Progenitor cell of endocrine pancreas (in vitro differentiated cells): ENCODE data around the gene TAPT1. TPM values are rescaled to one million over a fixed set of nuclear protein-coding genes. Genes with fewer than 3 reads are reported as not detected.

ENCODE experiments used
- DNase-seq: peaks from one replicate; pipeline ENCODE4 v3.0.0; 2021; ENCODE audit warnings: low spot score; ENCODE audit not compliant: unreplicated experiment
- H3K27ac Mint-ChIP-seq: 2 replicates; pipeline ENCODE4 v1.8.0; 2021; ENCODE audit warnings: mild to moderate bottlenecking, moderate library complexity, mixed read lengths
- H3K27me3 Mint-ChIP-seq: 2 replicates; pipeline ENCODE4 v1.8.0; 2021; ENCODE audit warnings: mixed read lengths
- H3K36me3 Mint-ChIP-seq: 2 replicates; pipeline ENCODE4 v1.8.0; 2022; ENCODE audit warnings: mixed read lengths; ENCODE audit not compliant: insufficient read depth
- H3K4me1 Mint-ChIP-seq: 2 replicates; pipeline ENCODE4 v1.8.0; 2021; ENCODE audit warnings: low read depth, mixed read lengths
- H3K4me3 Mint-ChIP-seq: 2 replicates; pipeline ENCODE4 v1.8.0; 2021; ENCODE audit warnings: low read depth, mild to moderate bottlenecking, moderate library complexity, mixed read lengths
- H3K9me3 Mint-ChIP-seq: 2 replicates; pipeline ENCODE4 v1.8.0; 2021; ENCODE audit warnings: low read depth, mixed read lengths
- total RNA-seq: library from RNA; stranded (reverse); gene quantifications from 2 replicates; pipeline ENCODE4 v1.2.1, GENCODE V29; 2021
- TF ChIP-seq, protein P1 (sequence below): fragments of 200-600 bp; sonication (generic); IDR thresholded peaks from one replicate; pipeline ENCODE4 v1.5.0; 2021; ENCODE audit warnings: antibody characterized with exemption, mild to moderate bottlenecking; ENCODE audit not compliant: unreplicated experiment

Gene TAPT1
- total RNA-seq, 1 donor from 2014 or later = 29.1 TPM

DNA sequence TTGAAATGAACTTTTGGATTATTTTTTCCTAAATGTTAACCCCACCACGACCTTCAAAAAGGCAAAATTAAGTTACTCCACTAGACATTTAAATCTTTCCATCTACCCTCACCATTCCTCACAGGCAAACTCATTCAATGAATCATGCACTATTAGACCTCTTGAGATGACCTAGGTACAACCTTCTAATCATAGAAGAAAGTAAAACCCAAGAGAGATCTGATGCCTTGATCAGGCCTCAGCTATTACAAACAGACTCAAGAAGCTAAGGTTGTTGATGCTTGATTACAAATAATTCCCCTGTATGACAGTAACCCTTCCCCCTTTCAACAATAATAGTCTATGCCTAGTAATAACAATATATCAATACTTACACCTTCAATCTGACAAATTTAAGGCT lies 18.9 kb downstream of the TAPT1 start:
- no peak overlapping the region for H3K4me3 Mint-ChIP-seq
- DNase-seq = no peak
- H3K27ac Mint-ChIP-seq = no peak overlapping the region
- TF ChIP-seq, protein P1, sequence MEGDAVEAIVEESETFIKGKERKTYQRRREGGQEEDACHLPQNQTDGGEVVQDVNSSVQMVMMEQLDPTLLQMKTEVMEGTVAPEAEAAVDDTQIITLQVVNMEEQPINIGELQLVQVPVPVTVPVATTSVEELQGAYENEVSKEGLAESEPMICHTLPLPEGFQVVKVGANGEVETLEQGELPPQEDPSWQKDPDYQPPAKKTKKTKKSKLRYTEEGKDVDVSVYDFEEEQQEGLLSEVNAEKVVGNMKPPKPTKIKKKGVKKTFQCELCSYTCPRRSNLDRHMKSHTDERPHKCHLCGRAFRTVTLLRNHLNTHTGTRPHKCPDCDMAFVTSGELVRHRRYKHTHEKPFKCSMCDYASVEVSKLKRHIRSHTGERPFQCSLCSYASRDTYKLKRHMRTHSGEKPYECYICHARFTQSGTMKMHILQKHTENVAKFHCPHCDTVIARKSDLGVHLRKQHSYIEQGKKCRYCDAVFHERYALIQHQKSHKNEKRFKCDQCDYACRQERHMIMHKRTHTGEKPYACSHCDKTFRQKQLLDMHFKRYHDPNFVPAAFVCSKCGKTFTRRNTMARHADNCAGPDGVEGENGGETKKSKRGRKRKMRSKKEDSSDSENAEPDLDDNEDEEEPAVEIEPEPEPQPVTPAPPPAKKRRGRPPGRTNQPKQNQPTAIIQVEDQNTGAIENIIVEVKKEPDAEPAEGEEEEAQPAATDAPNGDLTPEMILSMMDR = no peak
- H3K36me3 Mint-ChIP-seq = no peaks in the 10 kb centered on the region
- peaks cover 2% of the 10 kb centered on the region for H3K4me1 Mint-ChIP-seq
- no peaks in the 10 kb centered on the region for H3K27me3 Mint-ChIP-seq
- H3K9me3 Mint-ChIP-seq = no peaks in the 10 kb centered on the region

DNA sequence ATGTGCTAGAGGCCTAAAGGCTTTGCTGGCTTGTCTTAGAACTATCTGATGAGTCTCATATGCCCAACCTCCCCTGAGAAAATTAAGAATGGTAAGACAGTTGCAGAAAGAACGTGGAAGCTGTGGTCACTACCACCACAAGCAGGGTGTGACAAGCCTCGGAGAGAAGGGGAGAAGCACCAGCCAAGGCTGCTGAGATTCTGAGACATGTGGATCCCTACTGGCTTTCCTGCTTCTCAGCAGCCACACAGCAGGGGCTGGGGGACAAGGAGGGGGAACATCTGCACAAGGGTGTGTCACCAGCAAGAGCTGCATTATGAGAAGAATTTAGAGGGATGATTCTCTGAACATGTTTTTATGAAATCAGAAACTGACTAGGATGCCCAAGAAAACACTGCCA lies 19.4 kb downstream of the TAPT1 start:
- DNase-seq = no peak
- H3K4me3 Mint-ChIP-seq = no peak overlapping the region
- H3K9me3 Mint-ChIP-seq = no peaks in the 10 kb centered on the region
- peaks cover 2% of the 10 kb centered on the region for H3K4me1 Mint-ChIP-seq
- no peaks in the 10 kb centered on the region for H3K27me3 Mint-ChIP-seq
- TF ChIP-seq, protein P1 = no peak
- H3K36me3 Mint-ChIP-seq = no peaks in the 10 kb centered on the region
- H3K27ac Mint-ChIP-seq = no peak overlapping the region

DNA sequence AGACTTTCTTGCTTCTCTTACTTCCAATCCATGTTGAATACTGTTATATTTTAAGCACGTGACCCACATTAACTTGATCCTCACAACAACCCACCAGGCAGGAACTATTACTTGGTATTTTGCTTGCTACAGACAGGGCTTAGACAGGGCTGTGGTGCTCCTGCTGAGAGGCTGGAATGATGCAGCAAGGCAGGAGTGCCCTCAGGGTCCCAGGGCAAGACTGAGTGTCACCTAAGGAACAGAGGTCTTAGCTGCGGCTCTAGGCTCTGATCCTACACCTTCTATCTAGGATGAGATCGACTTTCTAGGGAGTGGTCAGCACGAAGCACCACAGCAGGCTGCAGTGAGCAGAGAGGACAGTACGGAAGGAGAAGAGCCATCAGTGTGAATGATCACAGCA lies 20.0 kb downstream of the TAPT1 start:
- no peak for DNase-seq
- H3K4me3 Mint-ChIP-seq = no peak overlapping the region
- H3K4me1 Mint-ChIP-seq = peaks cover 2% of the 10 kb centered on the region
- no peak overlapping the region for H3K27ac Mint-ChIP-seq
- TF ChIP-seq, protein P1 = no peak
- H3K36me3 Mint-ChIP-seq = no peaks in the 10 kb centered on the region
- H3K9me3 Mint-ChIP-seq = no peaks in the 10 kb centered on the region
- H3K27me3 Mint-ChIP-seq = no peaks in the 10 kb centered on the region

DNA sequence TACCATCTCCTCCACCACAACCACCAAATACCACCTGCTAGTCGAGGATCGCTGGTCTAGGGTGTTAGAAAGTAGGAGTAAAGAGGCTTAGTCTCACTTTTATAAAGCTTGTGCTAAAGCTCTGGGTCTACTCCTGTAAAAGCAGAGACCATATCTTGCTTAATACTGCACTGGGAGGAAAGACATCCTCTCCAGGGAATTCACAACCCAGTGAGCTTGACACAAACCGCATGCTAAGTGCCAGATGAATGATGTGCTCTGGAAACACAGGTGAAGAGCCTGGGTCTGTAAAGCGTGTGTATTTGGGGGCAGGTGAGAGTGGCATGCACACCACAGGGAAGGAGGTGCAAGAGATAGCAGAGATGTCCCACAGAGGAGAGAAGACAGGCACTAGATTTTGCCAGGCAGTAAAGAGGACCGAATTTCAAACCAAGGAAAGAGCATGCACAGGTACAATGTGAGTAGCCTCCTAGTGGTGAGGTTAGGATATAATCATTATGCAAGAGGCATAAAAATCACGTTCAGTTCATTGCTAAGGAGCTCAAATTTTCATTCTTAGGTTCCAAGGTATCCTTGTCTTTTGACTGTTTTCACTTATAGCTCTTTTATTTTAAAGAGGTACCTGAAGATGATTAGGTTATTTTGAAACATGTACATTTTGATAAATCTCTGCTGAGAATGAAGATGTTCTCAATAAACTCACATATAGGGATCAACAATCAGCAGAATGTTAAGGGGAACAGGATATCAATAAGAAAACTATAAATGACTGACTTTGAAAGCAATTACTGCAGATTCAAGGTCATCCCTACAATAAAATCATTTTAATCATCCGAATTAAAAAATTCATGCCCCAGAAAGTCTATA lies 20.7 kb downstream of the TAPT1 start:
- Mint-ChIP-seq H3K27ac (no peak overlapping the region), H3K4me3 (no peak overlapping the region), H3K36me3 (no peaks in the 10 kb centered on the region), H3K27me3 (no peaks in the 10 kb centered on the region), H3K9me3 (no peaks in the 10 kb centered on the region), H3K4me1 (peaks cover 2% of the 10 kb centered on the region)
- no peak for DNase-seq
- TF ChIP-seq, protein P1 = peak; percentile 77

DNA sequence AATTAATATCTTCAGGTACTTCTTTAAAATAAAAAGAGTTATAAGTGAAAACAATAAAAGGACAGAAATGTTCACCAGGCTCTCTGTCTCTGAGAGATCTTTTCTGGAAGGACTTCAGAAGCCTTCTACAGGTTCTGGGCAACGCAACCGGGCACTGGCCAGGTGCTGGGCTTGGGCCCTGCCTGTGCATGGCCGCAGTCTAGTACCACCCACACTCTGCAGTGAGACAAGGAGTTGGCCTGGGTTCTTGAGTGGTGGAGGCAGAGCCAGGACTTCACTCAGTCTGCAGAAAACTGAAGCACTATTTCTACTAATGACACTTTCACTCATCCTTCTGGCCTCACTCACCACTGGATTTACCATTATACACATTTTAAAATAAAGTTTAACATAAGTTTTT lies 21.8 kb downstream of the TAPT1 start:
- Mint-ChIP-seq H3K4me3 (no peak overlapping the region), H3K27me3 (no peaks in the 10 kb centered on the region), H3K27ac (no peak overlapping the region), H3K4me1 (peaks cover 2% of the 10 kb centered on the region), H3K9me3 (no peaks in the 10 kb centered on the region), H3K36me3 (no peaks in the 10 kb centered on the region)
- DNase-seq = no peak
- TF ChIP-seq, protein P1 = no peak
